Stimulated activated CD8-positive, alpha-beta memory T cell treated with anti-CD3 and anti-CD28 coated beads, Interleukin-7, amount 100 ng/mL, for 48 hours (primary cell): ENCODE data around the gene FBXL3.
"Not testable (repeated sequence)": the region's sequence is repeated elsewhere in the genome, so short reads cannot be mapped to it uniquely, and the experiment has no call there.

Source experiments
- DNase-seq, 2 donors: peaks; one replicate each; pipeline ENCODE4 v3.0.0-alpha.2; 2020; ENCODE audit warnings: low read depth in 1 of 2; ENCODE audit errors: extremely low read depth in 1 of 2

Gene FBXL3

GRCh38 chr13:76991796-76992547 is 35.0 kb downstream of the FBXL3 start, which contains the start of gene CLN5:
Gene CLN5 (plus strand): TSS chr13:76992081. CDS start chr13:76992099, 18 bp downstream.
- peak; percentile 83 to 89 for DNase-seq

GRCh38 chr13:76991432-76991795 is 35.5 kb downstream of the FBXL3 start:
- DNase-seq: peak; percentile 58 to 82

- DNase-seq: no peak
These were observed 43.3 kb downstream of the FBXL3 start for GRCh38 chr13:76983676-76984075.

- DNase-seq: no peak
These were observed 44.9 kb downstream of the FBXL3 start for GRCh38 chr13:76982061-76982460.

GRCh38 chr13:76980075-76980718 is 46.8 kb downstream of the FBXL3 start:
- peak; percentile 66 for DNase-seq

- DNase-seq: no peak
These were observed 50.0 kb downstream of the FBXL3 start for GRCh38 chr13:76976929-76977328.

- no peak for DNase-seq
These were observed 50.5 kb downstream of the FBXL3 start for GRCh38 chr13:76976490-76976889.

- no peak for DNase-seq
These were observed 51.1 kb downstream of the FBXL3 start for GRCh38 chr13:76975863-76976262.

GRCh38 chr13:76974618-76974975 is 52.4 kb downstream of the FBXL3 start:
- DNase-seq: no peak

- DNase-seq: no peak
These were observed 52.9 kb downstream of the FBXL3 start for GRCh38 chr13:76973920-76974617.

- no peak for DNase-seq
These were observed 54.8 kb downstream of the FBXL3 start for GRCh38 chr13:76971851-76972829.

- no peak for DNase-seq
These were observed 55.7 kb downstream of the FBXL3 start for GRCh38 chr13:76971215-76971614.

GRCh38 chr13:76969488-76970365 is 57.2 kb downstream of the FBXL3 start:
- DNase-seq: no peak

GRCh38 chr13:76968041-76968440 is 58.9 kb downstream of the FBXL3 start:
- no peak for DNase-seq

- no peak for DNase-seq
These were observed 59.9 kb downstream of the FBXL3 start for GRCh38 chr13:76967031-76967430.

- DNase-seq: no peak
These were observed 61.1 kb downstream of the FBXL3 start for GRCh38 chr13:76965759-76966421.

GRCh38 chr13:76959734-76960133 is 67.2 kb downstream of the FBXL3 start:
- not testable (repeated sequence) for DNase-seq

- DNase-seq: no peak
These were observed 68.0 kb downstream of the FBXL3 start for GRCh38 chr13:76958841-76959432.

GRCh38 chr13:76955661-76956060 is 71.3 kb downstream of the FBXL3 start:
- no peak for DNase-seq
